ENCODE data around the gene PLEKHH2. TPM values are rescaled to one million over a fixed set of nuclear protein-coding genes. Genes with fewer than 3 reads are reported as not detected.
A peak's percentile ranks its signal among the peaks of the same experiment; 100 is the strongest.

The PLEKHH2 gene
- total and polyA plus RNA-seq, 2 of the 13 experiments (the other 11 are each of a cell fraction or from before 2014, with no cell fraction given) = 1.1 to 3.0 TPM

DNA sequence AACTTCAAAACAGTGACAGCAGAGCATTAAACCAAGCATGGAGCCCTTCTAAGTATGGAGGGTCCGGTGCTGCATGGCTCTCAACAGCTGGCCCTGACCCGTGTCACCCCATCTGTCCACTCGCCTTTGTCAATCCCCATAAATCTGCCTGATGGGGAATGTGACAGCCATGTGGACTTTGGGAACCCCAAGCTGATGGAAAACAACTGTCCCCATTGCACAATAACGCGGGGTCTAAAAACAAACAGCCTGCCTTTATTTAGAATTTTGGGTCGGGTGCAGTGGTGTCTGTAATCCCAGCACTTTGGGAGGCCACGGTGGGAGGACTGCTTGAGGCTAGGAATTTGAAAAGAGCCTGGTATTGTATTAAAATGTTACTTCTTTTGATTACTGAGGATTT lies 24.1 kb upstream of the PLEKHH2 start (continued):
- TF ChIP-seq, protein P1, sequence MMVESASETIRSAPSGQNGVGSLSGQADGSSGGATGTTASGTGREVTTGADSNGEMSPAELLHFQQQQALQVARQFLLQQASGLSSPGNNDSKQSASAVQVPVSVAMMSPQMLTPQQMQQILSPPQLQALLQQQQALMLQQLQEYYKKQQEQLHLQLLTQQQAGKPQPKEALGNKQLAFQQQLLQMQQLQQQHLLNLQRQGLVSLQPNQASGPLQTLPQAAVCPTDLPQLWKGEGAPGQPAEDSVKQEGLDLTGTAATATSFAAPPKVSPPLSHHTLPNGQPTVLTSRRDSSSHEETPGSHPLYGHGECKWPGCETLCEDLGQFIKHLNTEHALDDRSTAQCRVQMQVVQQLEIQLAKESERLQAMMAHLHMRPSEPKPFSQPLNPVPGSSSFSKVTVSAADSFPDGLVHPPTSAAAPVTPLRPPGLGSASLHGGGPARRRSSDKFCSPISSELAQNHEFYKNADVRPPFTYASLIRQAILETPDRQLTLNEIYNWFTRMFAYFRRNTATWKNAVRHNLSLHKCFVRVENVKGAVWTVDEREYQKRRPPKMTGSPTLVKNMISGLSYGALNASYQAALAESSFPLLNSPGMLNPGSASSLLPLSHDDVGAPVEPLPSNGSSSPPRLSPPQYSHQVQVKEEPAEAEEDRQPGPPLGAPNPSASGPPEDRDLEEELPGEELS (CRISPR knock-in tag; IDR thresholded peaks at IDR 0.05) = peak; percentile 77
- TF ChIP-seq SNAPC2 (CRISPR knock-in tag; IDR thresholded peaks at IDR 0.05) (no peak), NFKBIZ (CRISPR knock-in tag; IDR thresholded peaks at IDR 0.05) (no peak), ZNF790 (CRISPR knock-in tag; IDR thresholded peaks at IDR 0.05; ENCODE audit: borderline replicate concordance) (no peak; the same call in 1 of the 2 replicates), RBAK (CRISPR knock-in tag; IDR thresholded peaks at IDR 0.05) (no peak), POGZ (CRISPR knock-in tag; IDR thresholded peaks at IDR 0.05) (no peak), ZNF17 (CRISPR knock-in tag; IDR thresholded peaks at IDR 0.05) (no peak), RELA (CRISPR knock-in tag; IDR thresholded peaks at IDR 0.05) (no peak), TCF7 (IDR thresholded peaks at IDR 0.05; ENCODE audit: low read depth) (no peak), MAFK (conservative IDR thresholded peaks at IDR 0.05 in 1 of 2, IDR thresholded peaks at IDR 0.05 in 1 of 2; ENCODE audit: low read length in 2 of 2) (no peak), RFXAP (CRISPR knock-in tag; IDR thresholded peaks at IDR 0.05; ENCODE audit: borderline replicate concordance) (no peak), ZNF12 (CRISPR knock-in tag; IDR thresholded peaks at IDR 0.05) (no peak), HBP1 (CRISPR knock-in tag; IDR thresholded peaks at IDR 0.05; ENCODE audit: low read depth) (no peak), ELF4 (CRISPR knock-in tag; IDR thresholded peaks at IDR 0.05; ENCODE audit: borderline replicate concordance) (no peak), ATM (IDR thresholded peaks at IDR 0.05; ENCODE audit: borderline replicate concordance) (no peak), ZNF329 (CRISPR knock-in tag; IDR thresholded peaks at IDR 0.05; ENCODE audit: low read depth) (no peak), HNF4A (CRISPR knock-in tag; IDR thresholded peaks at IDR 0.05) (peak; percentile 73), KLF12 (CRISPR knock-in tag; IDR thresholded peaks at IDR 0.05; ENCODE audit: borderline replicate concordance) (no peak), EEA1 (CRISPR knock-in tag; IDR thresholded peaks at IDR 0.05; ENCODE audit: borderline replicate concordance) (no peak), GTF3A (CRISPR knock-in tag; conservative IDR thresholded peaks at IDR 0.05) (no peak), MIXL1 (CRISPR knock-in tag; IDR thresholded peaks at IDR 0.05) (no peak), CBFB (CRISPR knock-in tag; IDR thresholded peaks at IDR 0.05) (no peak), MIER3 (CRISPR knock-in tag; IDR thresholded peaks at IDR 0.05; ENCODE audit: borderline replicate concordance) (no peak)
- TF ChIP-seq, protein P2, sequence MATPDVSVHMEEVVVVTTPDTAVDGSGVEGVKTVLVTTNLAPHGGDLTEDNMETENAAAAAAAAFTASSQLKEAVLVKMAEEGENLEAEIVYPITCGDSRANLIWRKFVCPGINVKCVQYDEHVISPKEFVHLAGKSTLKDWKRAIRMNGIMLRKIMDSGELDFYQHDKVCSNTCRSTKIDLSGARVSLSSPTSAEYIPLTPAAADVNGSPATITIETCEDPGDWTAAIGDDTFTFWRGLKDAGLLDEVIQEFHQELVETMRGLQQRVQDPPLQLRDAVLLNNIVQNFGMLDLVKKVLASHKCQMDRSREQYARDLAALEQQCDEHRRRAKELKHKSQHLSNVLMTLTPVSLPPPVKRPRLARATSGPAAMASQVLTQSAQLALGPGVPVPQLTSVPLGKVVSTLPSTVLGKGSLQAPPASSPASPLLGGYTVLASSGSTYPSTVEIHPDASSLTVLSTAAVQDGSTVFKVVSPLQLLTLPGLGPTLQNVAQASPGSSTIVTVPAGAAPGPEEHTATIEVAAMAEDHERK (CRISPR knock-in tag; IDR thresholded peaks at IDR 0.05; ENCODE audit: low read depth) = no peak
- TF ChIP-seq, protein P3, sequence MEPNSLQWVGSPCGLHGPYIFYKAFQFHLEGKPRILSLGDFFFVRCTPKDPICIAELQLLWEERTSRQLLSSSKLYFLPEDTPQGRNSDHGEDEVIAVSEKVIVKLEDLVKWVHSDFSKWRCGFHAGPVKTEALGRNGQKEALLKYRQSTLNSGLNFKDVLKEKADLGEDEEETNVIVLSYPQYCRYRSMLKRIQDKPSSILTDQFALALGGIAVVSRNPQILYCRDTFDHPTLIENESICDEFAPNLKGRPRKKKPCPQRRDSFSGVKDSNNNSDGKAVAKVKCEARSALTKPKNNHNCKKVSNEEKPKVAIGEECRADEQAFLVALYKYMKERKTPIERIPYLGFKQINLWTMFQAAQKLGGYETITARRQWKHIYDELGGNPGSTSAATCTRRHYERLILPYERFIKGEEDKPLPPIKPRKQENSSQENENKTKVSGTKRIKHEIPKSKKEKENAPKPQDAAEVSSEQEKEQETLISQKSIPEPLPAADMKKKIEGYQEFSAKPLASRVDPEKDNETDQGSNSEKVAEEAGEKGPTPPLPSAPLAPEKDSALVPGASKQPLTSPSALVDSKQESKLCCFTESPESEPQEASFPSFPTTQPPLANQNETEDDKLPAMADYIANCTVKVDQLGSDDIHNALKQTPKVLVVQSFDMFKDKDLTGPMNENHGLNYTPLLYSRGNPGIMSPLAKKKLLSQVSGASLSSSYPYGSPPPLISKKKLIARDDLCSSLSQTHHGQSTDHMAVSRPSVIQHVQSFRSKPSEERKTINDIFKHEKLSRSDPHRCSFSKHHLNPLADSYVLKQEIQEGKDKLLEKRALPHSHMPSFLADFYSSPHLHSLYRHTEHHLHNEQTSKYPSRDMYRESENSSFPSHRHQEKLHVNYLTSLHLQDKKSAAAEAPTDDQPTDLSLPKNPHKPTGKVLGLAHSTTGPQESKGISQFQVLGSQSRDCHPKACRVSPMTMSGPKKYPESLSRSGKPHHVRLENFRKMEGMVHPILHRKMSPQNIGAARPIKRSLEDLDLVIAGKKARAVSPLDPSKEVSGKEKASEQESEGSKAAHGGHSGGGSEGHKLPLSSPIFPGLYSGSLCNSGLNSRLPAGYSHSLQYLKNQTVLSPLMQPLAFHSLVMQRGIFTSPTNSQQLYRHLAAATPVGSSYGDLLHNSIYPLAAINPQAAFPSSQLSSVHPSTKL (CRISPR knock-in tag; IDR thresholded peaks at IDR 0.05) = peak; percentile 48
